Testis (tissue), 2 donors: ENCODE results near the gene ZNF675.

ENCODE experiments used
- POLR2A ChIP-seq: fragments of 450-650 bp; IDR thresholded peaks from one replicate; pipeline ENCODE4 v1.6.1; 2017; ENCODE audit warnings: antibody characterized with exemption, mild to moderate bottlenecking, moderate library complexity
- TF ChIP-seq, protein P1 (sequence below), 3 experiments: fragments of 450-650 bp in 2 of 3; fragments of 200-600 bp in 1 of 3; sonication (generic) in 1 of 3; IDR thresholded peaks; one replicate each; pipeline ENCODE4 v1.5.1; 2016 to 2019; ENCODE audit warnings: antibody characterized with exemption in 3 of 3, mild to moderate bottlenecking in 2 of 3, moderate library complexity in 1 of 3

DNA sequence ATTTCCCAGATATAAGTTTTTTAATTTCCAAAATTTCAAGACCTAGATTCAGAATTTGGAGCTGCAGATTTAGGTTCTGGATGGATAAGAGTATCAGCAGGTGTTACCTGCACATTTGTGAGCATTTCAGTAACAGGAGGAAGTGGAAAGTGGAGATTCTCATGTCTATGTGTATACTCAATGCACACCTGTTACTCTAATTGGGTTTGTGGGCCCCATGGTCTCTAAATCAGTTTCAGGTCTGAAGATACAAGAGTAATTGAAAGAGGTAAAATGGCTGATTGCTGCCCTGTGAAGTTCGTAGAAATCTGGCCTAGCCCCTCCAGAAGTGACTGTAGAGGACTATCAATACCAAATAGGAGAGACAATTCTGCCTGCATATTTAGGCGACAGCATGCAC lies 13.9 kb downstream of the ZNF675 start:
- TF ChIP-seq, protein P1, sequence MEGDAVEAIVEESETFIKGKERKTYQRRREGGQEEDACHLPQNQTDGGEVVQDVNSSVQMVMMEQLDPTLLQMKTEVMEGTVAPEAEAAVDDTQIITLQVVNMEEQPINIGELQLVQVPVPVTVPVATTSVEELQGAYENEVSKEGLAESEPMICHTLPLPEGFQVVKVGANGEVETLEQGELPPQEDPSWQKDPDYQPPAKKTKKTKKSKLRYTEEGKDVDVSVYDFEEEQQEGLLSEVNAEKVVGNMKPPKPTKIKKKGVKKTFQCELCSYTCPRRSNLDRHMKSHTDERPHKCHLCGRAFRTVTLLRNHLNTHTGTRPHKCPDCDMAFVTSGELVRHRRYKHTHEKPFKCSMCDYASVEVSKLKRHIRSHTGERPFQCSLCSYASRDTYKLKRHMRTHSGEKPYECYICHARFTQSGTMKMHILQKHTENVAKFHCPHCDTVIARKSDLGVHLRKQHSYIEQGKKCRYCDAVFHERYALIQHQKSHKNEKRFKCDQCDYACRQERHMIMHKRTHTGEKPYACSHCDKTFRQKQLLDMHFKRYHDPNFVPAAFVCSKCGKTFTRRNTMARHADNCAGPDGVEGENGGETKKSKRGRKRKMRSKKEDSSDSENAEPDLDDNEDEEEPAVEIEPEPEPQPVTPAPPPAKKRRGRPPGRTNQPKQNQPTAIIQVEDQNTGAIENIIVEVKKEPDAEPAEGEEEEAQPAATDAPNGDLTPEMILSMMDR (IDR thresholded peaks at IDR 0.05): no peak
- no peak for TF ChIP-seq POLR2A
